Liver (tissue), 9 donors: ENCODE results near the gene SNRK. TPM values are rescaled to one million over a fixed set of nuclear protein-coding genes. Genes with fewer than 3 reads are reported as not detected.
A peak's percentile ranks its signal among the peaks of the same experiment; 100 is the strongest.

Source experiments
- DNase-seq: peaks from one replicate; pipeline ENCODE4 v3.0.0-alpha.2; 2017; ENCODE audit warnings: low spot score
- H3K27ac ChIP-seq, 2 donors: one replicate each; pipeline ENCODE4 v1.7.0; 2013; ENCODE audit warnings: inconsistent platforms in 2 of 2, low read length in 2 of 2, control low read depth in 1 of 2, low read depth in 1 of 2, mild to moderate bottlenecking in 1 of 2
- H3K27me3 ChIP-seq, 4 donors: one replicate each; pipeline versions ENCODE4 v1.6.1 to v1.7.0; 2013; ENCODE audit warnings: low read length in 3 of 4, inconsistent platforms in 1 of 4, mild to moderate bottlenecking in 1 of 4, moderate library complexity in 1 of 4; ENCODE audit not compliant: control insufficient read depth in 4 of 4, insufficient read depth in 4 of 4
- H3K36me3 ChIP-seq, 4 donors: one replicate each; pipeline versions ENCODE4 v1.6.1 to v1.7.0; 2013; ENCODE audit warnings: low read length in 3 of 4, mild to moderate bottlenecking in 3 of 4, low read depth in 1 of 4, moderate library complexity in 1 of 4; ENCODE audit not compliant: control insufficient read depth in 4 of 4, insufficient read depth in 3 of 4
- H3K4me1 ChIP-seq, 4 donors: one replicate each; pipeline versions ENCODE4 v1.6.1 to v1.7.0; 2013; ENCODE audit warnings: low read length in 3 of 4, mild to moderate bottlenecking in 3 of 4, moderate library complexity in 1 of 4; ENCODE audit not compliant: control insufficient read depth in 4 of 4, insufficient read depth in 4 of 4
- H3K4me3 ChIP-seq, 3 donors: one replicate each; pipeline versions ENCODE4 v1.6.1 to v1.7.0; 2013; ENCODE audit warnings: low read length in 3 of 3, control low read depth in 1 of 3, low read depth in 1 of 3, mild to moderate bottlenecking in 1 of 3
- H3K9ac ChIP-seq, 2 donors: one replicate each; pipeline ENCODE4 v1.7.0; 2013; ENCODE audit warnings: low read length in 2 of 2, mild to moderate bottlenecking in 2 of 2, moderate library complexity in 2 of 2, control low read depth in 1 of 2, low read depth in 1 of 2
- H3K9me3 ChIP-seq, 4 donors: one replicate each; pipeline versions ENCODE4 v1.6.1 to v1.7.0; 2013; ENCODE audit warnings: low read length in 3 of 4; ENCODE audit not compliant: control insufficient read depth in 4 of 4
- EGR1 ChIP-seq, 2 donors: IDR thresholded peaks; 2 replicates each; pipeline ENCODE4 v1.6.1; 2016 to 2018; ENCODE audit warnings: antibody characterized with exemption in 2 of 2, low read depth in 2 of 2
- FOXA1 ChIP-seq: IDR thresholded peaks from 2 replicates; pipeline ENCODE4 v1.6.1; 2016; ENCODE audit warnings: antibody characterized with exemption
- FOXA2 ChIP-seq: IDR thresholded peaks from 2 replicates; pipeline ENCODE4 v1.6.1; 2016; ENCODE audit warnings: antibody characterized with exemption
- GABPA ChIP-seq, 2 donors: IDR thresholded peaks in 1 of 2; conservative IDR thresholded peaks in 1 of 2; 2 replicates each; pipeline ENCODE4 v1.6.1; 2016; ENCODE audit warnings: antibody characterized with exemption in 2 of 2, mild to moderate bottlenecking in 1 of 2, moderate library complexity in 1 of 2
- HNF4A ChIP-seq, 2 donors: conservative IDR thresholded peaks; 2 replicates each; pipeline ENCODE4 v1.6.1; 2016; ENCODE audit warnings: antibody characterized with exemption in 2 of 2, mild to moderate bottlenecking in 2 of 2
- HNF4G ChIP-seq: IDR thresholded peaks from 2 replicates; pipeline ENCODE4 v1.6.1; 2016; ENCODE audit warnings: antibody characterized with exemption
- JUND ChIP-seq, 2 donors: IDR thresholded peaks; 2 replicates each; pipeline ENCODE4 v1.6.1; 2016; ENCODE audit warnings: antibody characterized with exemption in 2 of 2
- NR2F2 ChIP-seq: IDR thresholded peaks from 2 replicates; pipeline ENCODE4 v1.6.1; 2016; ENCODE audit warnings: antibody characterized with exemption
- RAD21 ChIP-seq, 2 donors: IDR thresholded peaks; 2 replicates each; pipeline ENCODE4 v1.6.1; 2016; ENCODE audit warnings: antibody characterized with exemption in 2 of 2, mild to moderate bottlenecking in 2 of 2
- RXRA ChIP-seq, 2 donors: IDR thresholded peaks; 2 replicates each; pipeline ENCODE4 v1.6.1; 2017 to 2018; ENCODE audit warnings: antibody characterized with exemption in 2 of 2, mild to moderate bottlenecking in 1 of 2
- SP1 ChIP-seq: IDR thresholded peaks from 2 replicates; pipeline ENCODE4 v1.6.1; 2018; ENCODE audit warnings: antibody characterized with exemption, mild to moderate bottlenecking
- TAF1 ChIP-seq: conservative IDR thresholded peaks from 2 replicates; pipeline ENCODE4 v1.6.1; 2016; ENCODE audit warnings: antibody characterized with exemption, mild to moderate bottlenecking
- YY1 ChIP-seq: IDR thresholded peaks from 2 replicates; pipeline ENCODE4 v1.6.1; 2016; ENCODE audit warnings: antibody characterized with exemption, mild to moderate bottlenecking
- WGBS: extraction: QIAGEN DNeasy Blood & Tissue Kit; methylation state at CpG from one replicate; pipeline ENCODE4 v1.1.7; 2013; 5-methylcytosine and 5-hydroxymethylcytosine counted together
- polyA plus RNA-seq, 2 donors: library from polyadenylated mRNA; stranded (reverse) in 1 of 2; unstranded in 1 of 2; fragments of 200-250 nt in 1 of 2; fragments of >200 nt in 1 of 2; fragmentation: Nextera tagmentation in 1 of 2; extraction: Ambion mirVana in 1 of 2; gene quantifications; one replicate each; pipeline versions ENCODE4 v1.2.1 to v1.2.3, GENCODE V29; 2013 to 2015
- total RNA-seq, 2 donors: library from RNA; depleted of rRNA; stranded (reverse); fragments of >200 nt; gene quantifications; one replicate each; pipeline ENCODE4 v1.2.3, GENCODE V29; 2014
- TF ChIP-seq, protein P1 (sequence below): IDR thresholded peaks from 2 replicates; pipeline ENCODE4 v1.6.1; 2016; ENCODE audit warnings: antibody characterized with exemption, mild to moderate bottlenecking
- TF ChIP-seq, protein P2 (sequence below): IDR thresholded peaks from 2 replicates; pipeline ENCODE4 v1.6.1; 2016; ENCODE audit warnings: antibody characterized with exemption
- TF ChIP-seq, protein P3 (sequence below): IDR thresholded peaks from 2 replicates; pipeline ENCODE4 v1.6.1; 2016; ENCODE audit warnings: antibody characterized with exemption
- TF ChIP-seq, protein P4 (sequence below): fragments of 150-350 bp; IDR thresholded peaks from 2 replicates; pipeline ENCODE4 v1.5.1; 2017; ENCODE audit warnings: improper control_type of control experiment, low read depth, low read length; ENCODE audit not compliant: missing input control
- TF ChIP-seq, protein P5 (sequence below): IDR thresholded peaks from 2 replicates; pipeline ENCODE4 v1.6.1; 2016; ENCODE audit warnings: antibody characterized with exemption
- donor health status: healthy.
- donor health status: healthy.
- donor health status: healthy.
- donor health status: healthy.
- donor health status: healthy.

SNRK gene
- total and polyA plus RNA-seq, 4 donors = 5.8 to 28.5 (median 14.6) TPM

DNA sequence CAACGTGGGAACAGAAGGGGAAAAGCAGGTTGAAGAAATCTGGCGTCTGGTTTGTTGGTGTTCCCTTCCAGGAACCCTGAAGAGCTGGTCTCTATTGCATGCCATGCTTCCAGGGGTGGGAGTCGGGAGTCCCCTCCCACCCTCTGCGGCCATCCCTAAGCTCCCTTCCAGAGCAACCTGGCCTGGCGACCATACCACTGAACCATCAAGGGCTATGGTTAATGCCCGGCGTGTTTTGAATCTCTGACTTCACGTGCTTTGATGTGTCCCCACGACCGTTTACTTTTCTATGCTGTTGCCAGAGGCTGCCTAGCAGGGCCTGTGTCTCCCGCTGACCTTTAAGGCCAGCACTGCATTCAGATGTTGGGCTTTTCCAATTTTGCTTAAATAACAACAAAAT is 696 bp upstream of the SNRK start:
- Histone ChIP-seq H3K4me1 (peaks cover 4 to 39% (median 22%) of the 10 kb centered on the region in 4 donors), H3K27me3 (no peaks in the 10 kb centered on the region), H3K27ac (peak overlapping the region; percentile 33 to 67), H3K4me3 (no peak overlapping the region), H3K9me3 (no peaks in the 10 kb centered on the region), H3K36me3 (no peaks in the 10 kb centered on the region), H3K9ac (no peak overlapping the region)
- TF ChIP-seq FOXA2 (no peak), RXRA (IDR thresholded peaks at IDR 0.05) (no peak), RAD21 (IDR thresholded peaks at IDR 0.05) (no peak), GABPA (IDR thresholded peaks at IDR 0.05 in 1 of 2, conservative IDR thresholded peaks at IDR 0.05 in 1 of 2) (no peak), TAF1 (no peak), JUND (IDR thresholded peaks at IDR 0.05) (no peak), YY1 (no peak), EGR1 (IDR thresholded peaks at IDR 0.05; ENCODE audit: low read depth in 2 of 2) (no peak), FOXA1 (no peak), SP1 (no peak), HNF4G (no peak), HNF4A (conservative IDR thresholded peaks at IDR 0.05) (no peak), NR2F2 (no peak)
- TF ChIP-seq, protein P1, sequence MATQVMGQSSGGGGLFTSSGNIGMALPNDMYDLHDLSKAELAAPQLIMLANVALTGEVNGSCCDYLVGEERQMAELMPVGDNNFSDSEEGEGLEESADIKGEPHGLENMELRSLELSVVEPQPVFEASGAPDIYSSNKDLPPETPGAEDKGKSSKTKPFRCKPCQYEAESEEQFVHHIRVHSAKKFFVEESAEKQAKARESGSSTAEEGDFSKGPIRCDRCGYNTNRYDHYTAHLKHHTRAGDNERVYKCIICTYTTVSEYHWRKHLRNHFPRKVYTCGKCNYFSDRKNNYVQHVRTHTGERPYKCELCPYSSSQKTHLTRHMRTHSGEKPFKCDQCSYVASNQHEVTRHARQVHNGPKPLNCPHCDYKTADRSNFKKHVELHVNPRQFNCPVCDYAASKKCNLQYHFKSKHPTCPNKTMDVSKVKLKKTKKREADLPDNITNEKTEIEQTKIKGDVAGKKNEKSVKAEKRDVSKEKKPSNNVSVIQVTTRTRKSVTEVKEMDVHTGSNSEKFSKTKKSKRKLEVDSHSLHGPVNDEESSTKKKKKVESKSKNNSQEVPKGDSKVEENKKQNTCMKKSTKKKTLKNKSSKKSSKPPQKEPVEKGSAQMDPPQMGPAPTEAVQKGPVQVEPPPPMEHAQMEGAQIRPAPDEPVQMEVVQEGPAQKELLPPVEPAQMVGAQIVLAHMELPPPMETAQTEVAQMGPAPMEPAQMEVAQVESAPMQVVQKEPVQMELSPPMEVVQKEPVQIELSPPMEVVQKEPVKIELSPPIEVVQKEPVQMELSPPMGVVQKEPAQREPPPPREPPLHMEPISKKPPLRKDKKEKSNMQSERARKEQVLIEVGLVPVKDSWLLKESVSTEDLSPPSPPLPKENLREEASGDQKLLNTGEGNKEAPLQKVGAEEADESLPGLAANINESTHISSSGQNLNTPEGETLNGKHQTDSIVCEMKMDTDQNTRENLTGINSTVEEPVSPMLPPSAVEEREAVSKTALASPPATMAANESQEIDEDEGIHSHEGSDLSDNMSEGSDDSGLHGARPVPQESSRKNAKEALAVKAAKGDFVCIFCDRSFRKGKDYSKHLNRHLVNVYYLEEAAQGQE = no peak
- TF ChIP-seq, protein P2, sequence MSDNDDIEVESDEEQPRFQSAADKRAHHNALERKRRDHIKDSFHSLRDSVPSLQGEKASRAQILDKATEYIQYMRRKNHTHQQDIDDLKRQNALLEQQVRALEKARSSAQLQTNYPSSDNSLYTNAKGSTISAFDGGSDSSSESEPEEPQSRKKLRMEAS = no peak
- TF ChIP-seq, protein P3, sequence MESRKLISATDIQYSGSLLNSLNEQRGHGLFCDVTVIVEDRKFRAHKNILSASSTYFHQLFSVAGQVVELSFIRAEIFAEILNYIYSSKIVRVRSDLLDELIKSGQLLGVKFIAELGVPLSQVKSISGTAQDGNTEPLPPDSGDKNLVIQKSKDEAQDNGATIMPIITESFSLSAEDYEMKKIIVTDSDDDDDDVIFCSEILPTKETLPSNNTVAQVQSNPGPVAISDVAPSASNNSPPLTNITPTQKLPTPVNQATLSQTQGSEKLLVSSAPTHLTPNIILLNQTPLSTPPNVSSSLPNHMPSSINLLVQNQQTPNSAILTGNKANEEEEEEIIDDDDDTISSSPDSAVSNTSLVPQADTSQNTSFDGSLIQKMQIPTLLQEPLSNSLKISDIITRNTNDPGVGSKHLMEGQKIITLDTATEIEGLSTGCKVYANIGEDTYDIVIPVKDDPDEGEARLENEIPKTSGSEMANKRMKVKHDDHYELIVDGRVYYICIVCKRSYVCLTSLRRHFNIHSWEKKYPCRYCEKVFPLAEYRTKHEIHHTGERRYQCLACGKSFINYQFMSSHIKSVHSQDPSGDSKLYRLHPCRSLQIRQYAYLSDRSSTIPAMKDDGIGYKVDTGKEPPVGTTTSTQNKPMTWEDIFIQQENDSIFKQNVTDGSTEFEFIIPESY = no peak
- TF ChIP-seq, protein P4, sequence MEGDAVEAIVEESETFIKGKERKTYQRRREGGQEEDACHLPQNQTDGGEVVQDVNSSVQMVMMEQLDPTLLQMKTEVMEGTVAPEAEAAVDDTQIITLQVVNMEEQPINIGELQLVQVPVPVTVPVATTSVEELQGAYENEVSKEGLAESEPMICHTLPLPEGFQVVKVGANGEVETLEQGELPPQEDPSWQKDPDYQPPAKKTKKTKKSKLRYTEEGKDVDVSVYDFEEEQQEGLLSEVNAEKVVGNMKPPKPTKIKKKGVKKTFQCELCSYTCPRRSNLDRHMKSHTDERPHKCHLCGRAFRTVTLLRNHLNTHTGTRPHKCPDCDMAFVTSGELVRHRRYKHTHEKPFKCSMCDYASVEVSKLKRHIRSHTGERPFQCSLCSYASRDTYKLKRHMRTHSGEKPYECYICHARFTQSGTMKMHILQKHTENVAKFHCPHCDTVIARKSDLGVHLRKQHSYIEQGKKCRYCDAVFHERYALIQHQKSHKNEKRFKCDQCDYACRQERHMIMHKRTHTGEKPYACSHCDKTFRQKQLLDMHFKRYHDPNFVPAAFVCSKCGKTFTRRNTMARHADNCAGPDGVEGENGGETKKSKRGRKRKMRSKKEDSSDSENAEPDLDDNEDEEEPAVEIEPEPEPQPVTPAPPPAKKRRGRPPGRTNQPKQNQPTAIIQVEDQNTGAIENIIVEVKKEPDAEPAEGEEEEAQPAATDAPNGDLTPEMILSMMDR = no peak
- TF ChIP-seq, protein P5, sequence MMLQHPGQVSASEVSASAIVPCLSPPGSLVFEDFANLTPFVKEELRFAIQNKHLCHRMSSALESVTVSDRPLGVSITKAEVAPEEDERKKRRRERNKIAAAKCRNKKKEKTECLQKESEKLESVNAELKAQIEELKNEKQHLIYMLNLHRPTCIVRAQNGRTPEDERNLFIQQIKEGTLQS = no peak
- DNase-seq = no peak
- 50% methylated on average over 11 of the region's 11 CpGs for WGBS
